ENCODE results near the gene MTHFD1.

MTHFD1 gene

DNA sequence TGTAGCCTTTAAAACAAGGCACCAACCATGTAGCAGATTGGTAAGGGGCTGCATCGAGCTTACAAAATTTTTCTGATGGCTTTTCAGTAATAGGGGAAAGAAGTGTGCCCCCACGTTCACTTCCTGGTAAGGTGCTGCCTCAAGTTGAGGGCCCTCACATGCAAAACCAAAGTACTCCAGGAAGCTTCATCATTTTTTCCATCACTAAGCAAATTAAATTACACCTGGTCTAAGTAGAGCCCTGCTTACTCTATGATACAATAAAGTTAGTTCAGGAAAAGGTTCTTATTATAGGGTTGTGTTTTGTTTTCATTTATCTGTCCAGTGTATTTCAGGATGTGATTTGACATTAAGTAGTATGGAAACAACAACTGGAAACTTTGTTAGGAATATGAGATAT is 62.1 kb downstream of the MTHFD1 start:
- no peak for DNase-seq

DNA sequence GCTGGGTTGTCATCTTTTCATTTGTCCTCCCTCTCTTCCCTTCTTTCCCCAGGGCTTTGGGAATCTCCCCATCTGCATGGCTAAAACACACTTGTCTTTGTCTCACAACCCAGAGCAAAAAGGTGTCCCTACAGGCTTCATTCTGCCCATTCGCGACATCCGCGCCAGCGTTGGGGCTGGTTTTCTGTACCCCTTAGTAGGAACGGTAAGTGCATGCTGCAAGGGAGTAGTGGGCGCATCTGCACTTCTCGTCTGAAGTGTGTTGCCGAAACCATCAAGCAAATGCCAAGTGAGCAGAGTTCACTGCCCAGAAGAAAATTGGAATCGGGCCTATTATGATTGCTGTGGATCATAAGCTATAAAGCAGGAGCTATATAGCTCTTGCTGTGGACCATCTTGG is 66.5 kb downstream of the MTHFD1 start:
- no peak for DNase-seq

- DNase-seq: no peak
Measured at GRCh38 chr14:64459405-64460136, 71.4 kb downstream of the MTHFD1 start.

DNA sequence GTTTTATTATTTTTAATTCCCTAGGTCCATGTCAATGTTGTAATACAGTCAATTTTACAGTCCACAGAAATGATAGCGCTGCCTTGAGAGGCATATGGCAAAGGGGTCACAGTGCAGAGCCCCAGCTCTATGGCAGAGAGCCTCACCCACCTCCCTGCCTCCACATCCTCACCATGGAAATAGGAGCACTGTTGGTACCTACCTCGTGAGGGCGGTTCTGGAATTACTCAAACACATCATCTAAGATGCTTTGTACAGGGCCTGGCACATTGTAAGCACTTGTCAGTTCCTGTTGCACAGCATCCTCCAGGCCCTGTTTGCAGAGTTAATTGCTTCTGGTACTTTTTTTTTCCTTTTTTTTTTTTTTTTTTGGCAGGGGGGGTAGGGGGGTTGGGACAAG is 73.1 kb downstream of the MTHFD1 start:
- no peak for DNase-seq

- DNase-seq: no peak
Measured at GRCh38 chr14:64463195-64463594, 75.0 kb downstream of the MTHFD1 start.

- no peak for DNase-seq
Measured at GRCh38 chr14:64463873-64464272, 75.7 kb downstream of the MTHFD1 start.

DNA sequence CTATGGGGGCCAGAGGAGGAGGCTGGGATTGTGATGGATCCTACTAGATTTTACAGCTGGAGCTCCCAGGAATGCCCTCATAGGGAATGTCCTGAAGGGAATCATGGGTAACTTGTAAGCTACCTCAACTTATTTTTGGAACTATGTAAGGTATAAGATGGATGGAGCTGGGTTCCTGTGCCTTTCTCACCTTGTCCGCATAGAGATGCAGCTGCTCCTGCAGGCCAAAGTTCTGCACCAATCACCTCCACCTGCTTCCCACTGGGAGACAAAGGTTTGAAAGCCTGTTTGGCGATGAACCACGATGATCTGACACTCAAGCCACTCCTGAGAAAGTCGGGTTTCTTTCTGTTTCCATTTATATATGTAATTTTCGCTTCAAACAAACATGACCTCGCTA is 76.5 kb downstream of the MTHFD1 start:
- DNase-seq: no peak

DNA sequence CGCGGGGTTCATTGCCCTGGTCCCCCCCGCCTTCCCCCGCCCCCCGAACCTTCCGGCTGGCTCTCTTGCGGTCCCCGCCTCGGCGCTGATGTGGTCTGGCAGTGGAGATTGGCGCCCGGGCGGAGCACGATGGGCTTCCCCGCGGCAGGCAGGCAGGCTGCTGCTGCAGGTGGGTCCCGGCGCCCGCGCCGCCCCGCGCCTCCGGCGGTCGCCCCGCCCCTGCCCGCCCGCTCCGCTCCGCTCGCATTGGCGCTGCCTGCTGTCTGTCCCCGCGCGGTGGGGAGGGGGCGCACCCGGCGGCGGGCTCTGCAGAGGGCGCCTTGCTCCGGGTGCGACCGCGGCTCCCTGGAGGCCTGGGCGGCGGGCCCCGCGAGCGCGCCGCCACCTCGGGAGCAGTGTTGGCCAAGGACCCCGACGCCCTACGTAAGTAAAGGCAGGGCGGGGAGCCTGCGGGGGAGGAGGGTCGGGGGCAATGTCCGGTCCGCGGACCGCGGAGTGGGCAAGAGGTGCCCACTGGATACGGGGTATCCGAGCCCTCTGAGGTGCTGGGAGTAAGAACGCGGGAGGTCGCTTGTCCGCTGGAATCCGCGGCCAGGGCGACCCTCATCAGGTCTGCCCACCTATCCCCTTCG is 77.2 kb downstream of the MTHFD1 start, which contains the start of gene AKAP5:
Gene AKAP5, plus strand, starts transcription at position 309 of the 632 bp plus-strand sequence. CDS start 2,896 bp downstream, outside the sequence.
- peak; percentile 67 for DNase-seq

- no peak for DNase-seq
Measured at GRCh38 chr14:64465831-64466554, 77.8 kb downstream of the MTHFD1 start.

DNA sequence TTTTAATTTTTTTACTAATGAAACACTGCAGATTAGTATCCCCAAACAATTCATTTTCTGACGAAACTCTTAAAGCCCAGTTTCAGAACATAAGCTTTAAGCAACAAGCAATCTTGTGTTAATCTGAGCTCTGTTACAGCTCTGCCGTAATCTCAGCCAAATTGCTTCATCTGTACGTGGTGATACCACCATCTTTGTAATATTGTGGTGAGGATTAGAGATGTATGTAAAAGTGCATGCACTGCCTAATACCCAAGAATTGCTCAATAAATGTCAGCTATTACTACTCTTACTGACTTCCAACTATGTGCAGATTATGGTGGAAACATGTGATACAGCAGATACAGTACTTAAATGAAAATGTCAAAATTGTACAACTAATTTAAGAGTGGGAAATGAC is 78.9 kb downstream of the MTHFD1 start:
- DNase-seq: no peak

GRCh38 chr14:64467566-64467965 is 79.4 kb downstream of the MTHFD1 start:
- DNase-seq: no peak

DNA sequence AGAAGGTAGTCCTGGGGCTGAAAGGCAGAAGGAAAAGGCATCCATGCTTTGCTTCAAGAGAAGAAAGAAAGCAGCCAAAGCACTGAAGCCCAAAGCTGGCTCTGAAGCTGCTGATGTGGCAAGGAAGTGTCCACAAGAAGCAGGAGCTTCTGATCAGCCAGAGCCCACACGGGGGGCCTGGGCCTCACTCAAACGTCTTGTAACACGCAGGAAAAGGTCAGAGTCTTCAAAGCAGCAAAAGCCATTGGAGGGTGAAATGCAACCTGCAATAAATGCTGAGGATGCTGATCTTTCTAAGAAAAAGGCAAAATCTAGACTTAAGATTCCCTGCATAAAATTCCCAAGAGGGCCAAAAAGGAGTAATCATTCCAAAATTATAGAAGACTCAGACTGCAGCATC is 80.3 kb downstream of the MTHFD1 start:
- no peak for DNase-seq

GRCh38 chr14:64474041-64474440 is 85.9 kb downstream of the MTHFD1 start:
- DNase-seq: no peak

GRCh38 chr14:64474698-64475097 is 86.5 kb downstream of the MTHFD1 start:
- no peak for DNase-seq

GRCh38 chr14:64475585-64476273 is 87.6 kb downstream of the MTHFD1 start:
- no peak for DNase-seq

GRCh38 chr14:64476438-64476837 is 88.3 kb downstream of the MTHFD1 start:
- DNase-seq: no peak

GRCh38 chr14:64478634-64479250 is 90.6 kb downstream of the MTHFD1 start:
- no peak for DNase-seq

- DNase-seq: no peak
Measured at GRCh38 chr14:64488590-64489099, 100.5 kb downstream of the MTHFD1 start.

- no peak for DNase-seq
Measured at GRCh38 chr14:64491637-64492036, 103.5 kb downstream of the MTHFD1 start.

DNA sequence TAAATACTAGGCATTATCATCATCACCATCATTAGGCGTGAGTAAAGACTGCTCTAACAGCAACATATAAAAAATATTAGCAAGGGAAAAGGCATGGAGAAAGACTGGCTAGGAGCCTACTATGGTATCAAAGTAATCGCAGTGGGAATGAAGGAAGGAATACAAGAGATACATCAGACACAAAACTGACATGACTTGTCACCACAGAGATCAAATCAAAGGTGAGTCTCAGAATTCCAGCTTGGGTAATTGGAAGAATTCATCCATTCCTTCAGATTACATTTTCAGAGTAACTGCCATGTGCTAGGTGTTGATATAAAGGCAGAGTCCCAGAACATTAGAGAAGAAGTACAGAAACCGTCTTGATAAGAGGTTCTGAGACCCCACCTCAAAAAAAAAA is 105.3 kb downstream of the MTHFD1 start:
- DNase-seq: no peak

DNA sequence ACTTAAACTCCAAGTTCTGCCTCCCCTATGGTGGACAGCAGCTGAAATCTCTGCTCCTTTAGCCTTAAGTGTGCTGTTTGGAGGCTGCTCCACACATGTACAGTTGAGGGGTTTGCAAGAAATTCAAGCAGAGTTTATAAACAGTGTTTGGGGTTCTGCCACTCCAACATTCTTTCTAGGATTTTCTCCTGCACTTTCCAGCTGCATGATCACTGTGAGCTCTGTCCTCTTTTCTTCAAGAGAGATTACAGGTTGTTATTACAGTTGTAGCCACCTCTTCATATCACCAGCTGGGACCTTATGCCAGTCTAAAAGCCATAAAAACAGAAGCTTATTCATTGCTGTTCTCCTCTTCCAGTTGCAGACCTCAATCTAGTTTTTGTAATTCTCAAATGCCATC is 107.1 kb downstream of the MTHFD1 start:
- no peak for DNase-seq

DNA sequence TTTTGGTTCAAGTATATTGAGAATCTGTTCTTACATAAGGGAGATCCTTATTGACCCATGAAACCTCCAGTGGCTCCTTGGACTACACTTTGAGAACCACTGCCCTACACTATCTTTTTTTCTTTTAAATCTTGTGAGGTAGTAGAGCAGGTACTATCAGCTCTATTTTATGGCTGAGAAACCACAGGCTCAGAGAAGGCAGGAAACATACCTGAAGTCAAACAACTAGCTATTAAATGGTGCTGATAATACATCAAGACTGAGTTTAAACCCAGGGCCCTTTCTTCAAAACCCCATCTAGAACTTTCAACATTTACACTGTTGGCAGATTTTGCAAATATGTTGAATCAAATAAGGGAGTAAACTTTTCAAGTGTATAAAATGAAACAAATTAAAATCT is 108.6 kb downstream of the MTHFD1 start:
- no peak for DNase-seq

DNA sequence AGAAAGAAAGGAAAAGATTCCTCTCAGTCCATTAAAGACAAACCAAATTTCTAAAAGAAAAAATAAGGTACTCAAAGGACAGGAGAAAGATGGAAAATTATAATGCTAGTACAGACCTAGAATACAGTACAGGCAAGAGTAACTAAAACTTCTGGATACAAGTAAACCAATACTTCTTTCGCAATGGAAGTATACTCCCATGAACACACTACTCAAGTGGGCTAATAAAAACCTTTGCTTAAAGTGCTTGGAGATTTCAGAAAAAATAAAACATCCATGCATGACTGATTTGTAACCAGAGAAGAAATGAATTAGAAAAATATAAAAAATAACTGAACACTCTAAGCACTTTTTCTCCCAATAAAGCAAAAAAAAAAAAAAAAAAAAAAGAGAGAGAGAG is 111.9 kb downstream of the MTHFD1 start:
- DNase-seq: no peak

Measured in activated CD4-positive, alpha-beta T cell treated with anti-CD3 and anti-CD28 coated beads, Interleukin-2, Interleukin-6, amounts not matched to agents 100 ng/mL and 50 ng/mL, durations not matched to agents 16 hours and 8 hours (primary cell).